HepG2 (cell line): ENCODE measurements around the gene EIF2B1. TPM values are rescaled to one million over a fixed set of nuclear protein-coding genes. Genes with fewer than 3 reads are reported as not detected.
A peak's percentile ranks its signal among the peaks of the same experiment; 100 is the strongest.

Source experiments
- ARID5B ChIP-seq: IDR thresholded peaks from 2 replicates; pipeline ENCODE4 v1.4.0; 2020; ENCODE audit warnings: mild to moderate bottlenecking, missing genetic modification reagents
- CHCHD3 ChIP-seq: sonication (generic); formaldehyde crosslinking; IDR thresholded peaks from 2 replicates; pipeline ENCODE4 v1.8.0; 2022; ENCODE audit warnings: mild to moderate bottlenecking, missing genetic modification reagents, moderate library complexity
- ETV6 ChIP-seq: sonication (generic); formaldehyde crosslinking; conservative IDR thresholded peaks from 2 replicates; pipeline ENCODE4 v1.4.0; 2020; ENCODE audit warnings: missing genetic modification reagents
- GABPA ChIP-seq, 2 experiments: IDR thresholded peaks; 2 replicates each; pipeline ENCODE4 v1.6.1; 2011 to 2016; ENCODE audit warnings: low read depth in 2 of 2, low read length in 1 of 2, missing biosample characterization in 1 of 2, missing genetic modification characterization in 1 of 2
- HOXD1 ChIP-seq: sonication (generic); formaldehyde crosslinking; IDR thresholded peaks from 2 replicates; pipeline ENCODE4 v1.5.0; 2020; ENCODE audit warnings: missing genetic modification reagents
- IRF2 ChIP-seq: IDR thresholded peaks from 2 replicates; pipeline ENCODE4 v1.6.1; 2018; ENCODE audit warnings: missing genetic modification reagents, missing compliant biosample characterization
- POLR2AphosphoS2 ChIP-seq: IDR thresholded peaks from 2 replicates; pipeline ENCODE4 v1.6.1; 2011; ENCODE audit warnings: low read depth, low read length, improper control_type of control experiment
- RFX5 ChIP-seq: IDR thresholded peaks from 2 replicates; pipeline ENCODE4 v1.6.1; 2011; ENCODE audit warnings: low read depth, low read length, improper control_type of control experiment
- SRSF4 ChIP-seq: fragments of 200-400 bp; formaldehyde crosslinking; IDR thresholded peaks from one replicate; pipeline ENCODE4 v1.6.1; 2018; ENCODE audit warnings: mild to moderate bottlenecking, low read depth, low read length, moderate library complexity; ENCODE audit not compliant: poor library complexity, severe bottlenecking
- TEAD2 ChIP-seq: sonication (generic); formaldehyde crosslinking; IDR thresholded peaks from 2 replicates; pipeline ENCODE4 v1.9.0; 2021; ENCODE audit warnings: missing genetic modification reagents
- TFE3 ChIP-seq: IDR thresholded peaks from 2 replicates; pipeline ENCODE4 v1.6.1; 2016
- ZNF280B ChIP-seq: sonication (generic); formaldehyde crosslinking; IDR thresholded peaks from 2 replicates; pipeline ENCODE4 v1.5.0; 2020; ENCODE audit warnings: missing genetic modification reagents, mild to moderate bottlenecking, borderline replicate concordance
- ZNF574 ChIP-seq: sonication (generic); formaldehyde crosslinking; IDR thresholded peaks from 2 replicates; pipeline ENCODE4 v1.4.0; 2020; ENCODE audit warnings: missing genetic modification reagents
- ZNF879 ChIP-seq: sonication (generic); formaldehyde crosslinking; IDR thresholded peaks from 2 replicates; pipeline ENCODE4 v1.8.1; 2023; ENCODE audit warnings: missing genetic modification reagents
- polyA plus RNA-seq, 8 experiments: library from polyadenylated mRNA; depleted of rRNA in 3 of 8; stranded (reverse) in 7 of 8; unstranded in 1 of 8; fragments of >200 nt; fragmentation: Illumina TruSeq in 4 of 8; extraction: Trizol in 4 of 8; gene quantifications; 2 replicates each; pipeline versions ENCODE4 v1.2.1 to v1.2.3, GENCODE V29; 2011 to 2016; ENCODE audit warnings: low read depth in 4 of 8, missing spikeins in 1 of 8, mixed read lengths in 1 of 8; ENCODE audit not compliant: insufficient read depth in 1 of 8
- total RNA-seq, 5 experiments: library from RNA; depleted of rRNA; stranded (reverse); fragments of >200 nt; fragmentation: Illumina TruSeq; extraction: Trizol; gene quantifications; 2 replicates each; pipeline ENCODE4 v1.2.3, GENCODE V29; 2016; ENCODE audit warnings: low read depth in 1 of 5
- TF ChIP-seq, protein P1 (sequence below): sonication (generic); formaldehyde crosslinking; IDR thresholded peaks from 2 replicates; pipeline ENCODE4 v1.5.0; 2020; ENCODE audit warnings: mild to moderate bottlenecking, missing genetic modification reagents, borderline replicate concordance

Gene EIF2B1
- total and polyA plus RNA-seq, 2 of the 13 experiments (the other 11 are each of a cell fraction or from before 2014, with no cell fraction given), result 18.7 to 37.4 TPM

DNA sequence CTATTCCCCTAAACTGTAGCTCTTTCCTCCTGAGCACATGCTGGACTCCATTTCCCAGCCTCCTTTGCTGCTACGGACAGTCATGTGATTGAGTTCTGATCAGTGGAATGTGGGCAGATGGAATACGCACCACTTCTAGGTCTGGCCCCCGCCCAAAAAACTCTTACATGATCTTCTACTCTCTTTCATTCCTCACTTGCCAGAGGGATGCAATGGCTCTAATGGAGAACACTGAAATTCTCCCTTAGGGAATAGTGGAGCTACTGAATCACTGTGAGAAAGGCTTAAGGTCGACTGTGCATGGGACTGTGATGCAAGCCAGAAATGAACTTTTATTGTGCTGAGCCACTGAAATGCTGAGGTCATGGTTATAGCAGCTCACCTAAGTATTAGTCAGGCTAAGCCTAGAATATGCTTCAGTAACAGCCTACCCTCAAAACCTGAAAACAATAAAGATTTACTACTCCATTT, 62.1 kb downstream of the EIF2B1 start (continued):
- TF ChIP-seq ARID5B, result no peak
- TF ChIP-seq TEAD2 (CRISPR knock-in tag), result no peak
- no peak for TF ChIP-seq ETV6 (CRISPR knock-in tag)
- peak; percentile 77; the same call in 1 of the 2 replicates for TF ChIP-seq TFE3 (CRISPR knock-in tag)
- TF ChIP-seq ZNF879, result no peak
- no peak for TF ChIP-seq CHCHD3
- peak; percentile 43 for TF ChIP-seq ZNF574
- no peak for TF ChIP-seq ZNF280B (CRISPR knock-in tag)
- TF ChIP-seq HOXD1 (CRISPR knock-in tag), result no peak
- no peak for TF ChIP-seq RFX5
- no peak for TF ChIP-seq GABPA (IDR thresholded peaks at IDR 0.05; ENCODE audit: low read depth, low read length)
- peak; percentile 54 for TF ChIP-seq GABPA (CRISPR knock-in tag; IDR thresholded peaks at IDR 0.05; ENCODE audit: low read depth)
- TF ChIP-seq, protein P1, sequence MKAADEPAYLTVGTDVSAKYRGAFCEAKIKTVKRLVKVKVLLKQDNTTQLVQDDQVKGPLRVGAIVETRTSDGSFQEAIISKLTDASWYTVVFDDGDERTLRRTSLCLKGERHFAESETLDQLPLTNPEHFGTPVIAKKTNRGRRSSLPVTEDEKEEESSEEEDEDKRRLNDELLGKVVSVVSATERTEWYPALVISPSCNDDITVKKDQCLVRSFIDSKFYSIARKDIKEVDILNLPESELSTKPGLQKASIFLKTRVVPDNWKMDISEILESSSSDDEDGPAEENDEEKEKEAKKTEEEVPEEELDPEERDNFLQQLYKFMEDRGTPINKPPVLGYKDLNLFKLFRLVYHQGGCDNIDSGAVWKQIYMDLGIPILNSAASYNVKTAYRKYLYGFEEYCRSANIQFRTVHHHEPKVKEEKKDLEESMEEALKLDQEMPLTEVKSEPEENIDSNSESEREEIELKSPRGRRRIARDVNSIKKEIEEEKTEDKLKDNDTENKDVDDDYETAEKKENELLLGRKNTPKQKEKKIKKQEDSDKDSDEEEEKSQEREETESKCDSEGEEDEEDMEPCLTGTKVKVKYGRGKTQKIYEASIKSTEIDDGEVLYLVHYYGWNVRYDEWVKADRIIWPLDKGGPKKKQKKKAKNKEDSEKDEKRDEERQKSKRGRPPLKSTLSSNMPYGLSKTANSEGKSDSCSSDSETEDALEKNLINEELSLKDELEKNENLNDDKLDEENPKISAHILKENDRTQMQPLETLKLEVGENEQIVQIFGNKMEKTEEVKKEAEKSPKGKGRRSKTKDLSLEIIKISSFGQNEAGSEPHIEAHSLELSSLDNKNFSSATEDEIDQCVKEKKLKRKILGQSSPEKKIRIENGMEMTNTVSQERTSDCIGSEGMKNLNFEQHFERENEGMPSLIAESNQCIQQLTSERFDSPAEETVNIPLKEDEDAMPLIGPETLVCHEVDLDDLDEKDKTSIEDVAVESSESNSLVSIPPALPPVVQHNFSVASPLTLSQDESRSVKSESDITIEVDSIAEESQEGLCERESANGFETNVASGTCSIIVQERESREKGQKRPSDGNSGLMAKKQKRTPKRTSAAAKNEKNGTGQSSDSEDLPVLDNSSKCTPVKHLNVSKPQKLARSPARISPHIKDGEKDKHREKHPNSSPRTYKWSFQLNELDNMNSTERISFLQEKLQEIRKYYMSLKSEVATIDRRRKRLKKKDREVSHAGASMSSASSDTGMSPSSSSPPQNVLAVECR (CRISPR knock-in tag), result peak; percentile 25; the same call in 1 of the 2 replicates
- TF ChIP-seq IRF2, result peak; percentile 53; the same call in 1 of the 2 replicates
- TF ChIP-seq SRSF4, result no peak
- TF ChIP-seq POLR2AphosphoS2, result no peak
